Colonic mucosa (tissue), 4 donors: ENCODE measurements around the gene RIMS1. TPM values are rescaled to one million over a fixed set of nuclear protein-coding genes. Genes with fewer than 3 reads are reported as not detected.

Experiments
- DNase-seq: peaks from one replicate; pipeline ENCODE4 v3.0.0-alpha.2; 2020
- H3K27ac ChIP-seq: fragments of 200-600 bp; one replicate; pipeline ENCODE4 v1.8.0; 2021
- H3K27me3 ChIP-seq: fragments of 200-600 bp; one replicate; pipeline ENCODE4 v1.8.0; 2021
- H3K36me3 ChIP-seq: fragments of 200-600 bp; one replicate; pipeline ENCODE4 v1.8.0; 2021
- H3K4me1 ChIP-seq: fragments of 200-600 bp; one replicate; pipeline ENCODE4 v1.8.0; 2021; ENCODE audit warnings: mild to moderate bottlenecking
- H3K4me3 ChIP-seq: fragments of 200-600 bp; one replicate; pipeline ENCODE4 v1.8.0; 2021
- H3K9ac ChIP-seq, 2 donors: one replicate each; pipeline ENCODE4 v1.7.0; 2013; ENCODE audit warnings: control low read depth in 2 of 2, low read depth in 2 of 2, low read length in 2 of 2
- H3K9me3 ChIP-seq: fragments of 200-600 bp; one replicate; pipeline ENCODE4 v1.8.0; 2021
- CTCF ChIP-seq: fragments of 200-600 bp; IDR thresholded peaks from one replicate; pipeline ENCODE4 v1.8.0; 2022; ENCODE audit warnings: antibody characterized with exemption, mild to moderate bottlenecking
- intact Hi-C: fragments of 100-400 bp; cut with DNase I; formaldehyde crosslinking; loops from one replicate; pipeline ENCODE4 v1.14.1; 2022
- total RNA-seq, 2 donors: library from RNA; stranded (reverse); fragmentation: NEBNext Ultra II Directional in 1 of 2; extraction: Animal tissue kit (Norgen Biotek cat#: 25700) in 1 of 2; gene quantifications; one replicate each; pipeline ENCODE4 v1.2.1, GENCODE V29; 2021
- donor health status: healthy.
- donor health status: DM: no; HTN: no; CAD: no.
- donor health status: DM: no; HTN: no; CAD: no.

Gene RIMS1
- total RNA-seq, 2 donors from 2014 or later = 0.17 to 0.56 TPM

- no peak overlapping the region for H3K9ac ChIP-seq
- no peak for TF ChIP-seq CTCF
- H3K27me3 ChIP-seq = no peaks in the 10 kb centered on the region
- no peaks in the 10 kb centered on the region for H3K36me3 ChIP-seq
- DNase-seq = no peak
- H3K27ac ChIP-seq = no peak overlapping the region
- no peak overlapping the region for H3K4me3 ChIP-seq
- H3K4me1 ChIP-seq = no peaks in the 10 kb centered on the region
- no peaks in the 10 kb centered on the region for H3K9me3 ChIP-seq
- intact Hi-C loops = no loop called here
Measured at GRCh38 chr6:72094506-72094905, 208.2 kb downstream of the RIMS1 start.

GRCh38 chr6:72102561-72102960 lies 216.2 kb downstream of the RIMS1 start:
- no peaks in the 10 kb centered on the region for H3K9me3 ChIP-seq
- H3K27ac ChIP-seq = no peak overlapping the region
- TF ChIP-seq CTCF = no peak
- H3K4me3 ChIP-seq = no peak overlapping the region
- H3K27me3 ChIP-seq = no peaks in the 10 kb centered on the region
- no peak for DNase-seq
- intact Hi-C loops = no loop called here
- no peaks in the 10 kb centered on the region for H3K36me3 ChIP-seq
- no peaks in the 10 kb centered on the region for H3K4me1 ChIP-seq
- H3K9ac ChIP-seq = no peak overlapping the region

- Histone ChIP-seq H3K9me3 (no peaks in the 10 kb centered on the region), H3K9ac (no peak overlapping the region), H3K4me3 (no peak overlapping the region), H3K27ac (no peak overlapping the region), H3K36me3 (no peaks in the 10 kb centered on the region), H3K4me1 (no peaks in the 10 kb centered on the region), H3K27me3 (no peaks in the 10 kb centered on the region)
- intact Hi-C loops = no loop called here
- no peak for TF ChIP-seq CTCF
- DNase-seq = no peak
Measured at GRCh38 chr6:72111611-72112010, 225.3 kb downstream of the RIMS1 start.

- no peak for TF ChIP-seq CTCF
- no peaks in the 10 kb centered on the region for H3K36me3 ChIP-seq
- H3K27me3 ChIP-seq = no peaks in the 10 kb centered on the region
- intact Hi-C loops = no loop called here
- no peaks in the 10 kb centered on the region for H3K9me3 ChIP-seq
- DNase-seq = no peak
- H3K27ac ChIP-seq = no peak overlapping the region
- no peaks in the 10 kb centered on the region for H3K4me1 ChIP-seq
- H3K4me3 ChIP-seq = no peak overlapping the region
- H3K9ac ChIP-seq = no peak overlapping the region
Measured at GRCh38 chr6:72130327-72130726, 244.0 kb downstream of the RIMS1 start.

- no peaks in the 10 kb centered on the region for H3K36me3 ChIP-seq
- no peaks in the 10 kb centered on the region for H3K4me1 ChIP-seq
- intact Hi-C loops = no loop called here
- DNase-seq = no peak
- no peak for TF ChIP-seq CTCF
- no peak overlapping the region for H3K9ac ChIP-seq
- no peaks in the 10 kb centered on the region for H3K27me3 ChIP-seq
- no peak overlapping the region for H3K27ac ChIP-seq
- no peaks in the 10 kb centered on the region for H3K9me3 ChIP-seq
- no peak overlapping the region for H3K4me3 ChIP-seq
Measured at GRCh38 chr6:72132427-72132826, 246.1 kb downstream of the RIMS1 start.

GRCh38 chr6:72132851-72133250 lies 246.5 kb downstream of the RIMS1 start:
- Histone ChIP-seq H3K36me3 (no peaks in the 10 kb centered on the region), H3K9me3 (no peaks in the 10 kb centered on the region), H3K4me3 (no peak overlapping the region), H3K27ac (no peak overlapping the region), H3K9ac (no peak overlapping the region), H3K27me3 (no peaks in the 10 kb centered on the region), H3K4me1 (no peaks in the 10 kb centered on the region)
- TF ChIP-seq CTCF = no peak
- intact Hi-C loops = no loop called here
- DNase-seq = no peak
